Stimulated activated CD4-positive, alpha-beta T cell treated with anti-CD3 and anti-CD28 coated beads, Interleukin-2, amount 100 ng/mL, for 24 hours (primary cell): ENCODE data around the gene SIDT1.

Experiments used
- DNase-seq, 2 donors: peaks; one replicate each; pipeline ENCODE4 v3.0.0-alpha.2; 2020

Gene SIDT1

GRCh38 chr3:113638910-113639309 is 106.6 kb downstream of the SIDT1 start:
- no peak for DNase-seq

- DNase-seq: no peak
These were observed 111.2 kb downstream of the SIDT1 start for GRCh38 chr3:113643583-113643982.

GRCh38 chr3:113648524-113648923 is 116.2 kb downstream of the SIDT1 start:
- no peak for DNase-seq

GRCh38 chr3:113649174-113649845 is 117.0 kb downstream of the SIDT1 start:
- DNase-seq: no peak

GRCh38 chr3:113654310-113654709 is 122.0 kb downstream of the SIDT1 start:
- DNase-seq: no peak

GRCh38 chr3:113654851-113655250 is 122.5 kb downstream of the SIDT1 start:
- no peak for DNase-seq

- no peak for DNase-seq
These were observed 125.8 kb downstream of the SIDT1 start for GRCh38 chr3:113658107-113658506.

- DNase-seq: no peak
These were observed 126.8 kb downstream of the SIDT1 start for GRCh38 chr3:113659101-113659541.

- DNase-seq: no peak
These were observed 127.6 kb downstream of the SIDT1 start for GRCh38 chr3:113659996-113660395.

- no peak for DNase-seq
These were observed 128.1 kb downstream of the SIDT1 start for GRCh38 chr3:113660458-113660857.

- no peak for DNase-seq
These were observed 128.5 kb downstream of the SIDT1 start for GRCh38 chr3:113660896-113661295.

GRCh38 chr3:113662824-113663223 is 130.5 kb downstream of the SIDT1 start:
- DNase-seq: no peak

- DNase-seq: no peak
These were observed 131.0 kb downstream of the SIDT1 start for GRCh38 chr3:113663324-113663750.

- DNase-seq: no peak
These were observed 131.4 kb downstream of the SIDT1 start for GRCh38 chr3:113663761-113664160.

GRCh38 chr3:113664523-113665094 is 132.3 kb downstream of the SIDT1 start:
- DNase-seq: no peak

GRCh38 chr3:113668015-113668414 is 135.7 kb downstream of the SIDT1 start:
- no peak for DNase-seq

GRCh38 chr3:113673593-113673992 is 141.2 kb downstream of the SIDT1 start:
- no peak for DNase-seq

- DNase-seq: no peak
These were observed 143.9 kb downstream of the SIDT1 start for GRCh38 chr3:113676261-113676660.

GRCh38 chr3:113677737-113678136 is 145.4 kb downstream of the SIDT1 start:
- no peak for DNase-seq

GRCh38 chr3:113678773-113679172 is 146.4 kb downstream of the SIDT1 start:
- DNase-seq: no peak
